ENCODE measurements around the gene SYCE1. TPM values are rescaled to one million over a fixed set of nuclear protein-coding genes. Genes with fewer than 3 reads are reported as not detected.

The SYCE1 gene
- polyA plus RNA-seq, 1 donor from 2014 or later = not detected

DNA sequence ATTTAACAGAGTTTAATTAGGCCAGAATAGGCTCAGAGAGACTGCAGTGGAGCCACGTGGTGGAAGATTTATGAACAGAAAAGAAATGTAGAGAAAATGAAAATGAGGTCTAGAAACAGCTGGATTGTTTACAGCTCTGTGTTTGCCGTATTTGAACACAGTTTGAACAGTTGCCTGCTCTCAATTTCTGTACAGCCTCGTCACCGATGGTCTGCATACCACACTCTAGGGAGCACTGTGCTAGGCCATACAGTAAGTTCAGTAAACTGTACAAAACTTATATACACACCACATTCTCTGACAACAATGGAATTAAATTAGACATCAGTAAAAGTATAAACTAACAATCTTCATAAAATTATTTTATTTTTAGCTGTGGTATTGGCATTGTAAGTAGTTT, 49.3 kb downstream of the SYCE1 start:
- H3F3A ChIP-seq (ENCODE audit: insufficient read depth, low read length, poor library complexity, severe bottlenecking) = no peaks in the 10 kb centered on the region
- no peaks in the 10 kb centered on the region for H3K9me2 ChIP-seq (ENCODE audit: insufficient read depth, low read length)
- H2AFZ ChIP-seq (ENCODE audit: low read depth, low read length) = no peak overlapping the region
- TF ChIP-seq SMC3 (conservative IDR thresholded peaks at IDR 0.05; ENCODE audit: poor library complexity) (no peak), RAD21 (conservative IDR thresholded peaks at IDR 0.05) (no peak), EZH2 (IDR thresholded peaks at IDR 0.05; ENCODE audit: borderline replicate concordance, insufficient read depth, low read length, poor library complexity, severe bottlenecking) (no peak), POLR2AphosphoS5 (IDR thresholded peaks at IDR 0.05) (no peak), REST (IDR thresholded peaks at IDR 0.05; ENCODE audit: borderline replicate concordance) (no peak), TAF1 (IDR thresholded peaks at IDR 0.05; ENCODE audit: low read depth) (no peak), EP300 (conservative IDR thresholded peaks at IDR 0.05; ENCODE audit: poor library complexity, severe bottlenecking) (no peak), MXI1 (conservative IDR thresholded peaks at IDR 0.05; ENCODE audit: poor library complexity, severe bottlenecking) (no peak)
- TF ChIP-seq, protein P1, sequence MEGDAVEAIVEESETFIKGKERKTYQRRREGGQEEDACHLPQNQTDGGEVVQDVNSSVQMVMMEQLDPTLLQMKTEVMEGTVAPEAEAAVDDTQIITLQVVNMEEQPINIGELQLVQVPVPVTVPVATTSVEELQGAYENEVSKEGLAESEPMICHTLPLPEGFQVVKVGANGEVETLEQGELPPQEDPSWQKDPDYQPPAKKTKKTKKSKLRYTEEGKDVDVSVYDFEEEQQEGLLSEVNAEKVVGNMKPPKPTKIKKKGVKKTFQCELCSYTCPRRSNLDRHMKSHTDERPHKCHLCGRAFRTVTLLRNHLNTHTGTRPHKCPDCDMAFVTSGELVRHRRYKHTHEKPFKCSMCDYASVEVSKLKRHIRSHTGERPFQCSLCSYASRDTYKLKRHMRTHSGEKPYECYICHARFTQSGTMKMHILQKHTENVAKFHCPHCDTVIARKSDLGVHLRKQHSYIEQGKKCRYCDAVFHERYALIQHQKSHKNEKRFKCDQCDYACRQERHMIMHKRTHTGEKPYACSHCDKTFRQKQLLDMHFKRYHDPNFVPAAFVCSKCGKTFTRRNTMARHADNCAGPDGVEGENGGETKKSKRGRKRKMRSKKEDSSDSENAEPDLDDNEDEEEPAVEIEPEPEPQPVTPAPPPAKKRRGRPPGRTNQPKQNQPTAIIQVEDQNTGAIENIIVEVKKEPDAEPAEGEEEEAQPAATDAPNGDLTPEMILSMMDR (IDR thresholded peaks at IDR 0.05; ENCODE audit: poor library complexity, severe bottlenecking) = no peak
- no peak overlapping the region for H3K4me2 ChIP-seq (ENCODE audit: low read length)
- no peak overlapping the region for H3K4me3 ChIP-seq (ENCODE audit: low read length)
- no peaks in the 10 kb centered on the region for H4K20me1 ChIP-seq (ENCODE audit: insufficient read depth)
- H3K36me3 ChIP-seq (ENCODE audit: insufficient read depth, low read length) = no peaks in the 10 kb centered on the region
- H3K9ac ChIP-seq (ENCODE audit: low read length) = no peak overlapping the region
- H3K9me3 ChIP-seq (ENCODE audit: low read length) = no peaks in the 10 kb centered on the region
- H3K27me3 ChIP-seq (ENCODE audit: insufficient read depth, low read depth, low read length) = no peaks in the 10 kb centered on the region
- no peaks in the 10 kb centered on the region for H3K79me2 ChIP-seq (replicated peaks; ENCODE audit: insufficient read depth, low read length)
- no peak overlapping the region for H3K27ac ChIP-seq (ENCODE audit: low read length)

DNA sequence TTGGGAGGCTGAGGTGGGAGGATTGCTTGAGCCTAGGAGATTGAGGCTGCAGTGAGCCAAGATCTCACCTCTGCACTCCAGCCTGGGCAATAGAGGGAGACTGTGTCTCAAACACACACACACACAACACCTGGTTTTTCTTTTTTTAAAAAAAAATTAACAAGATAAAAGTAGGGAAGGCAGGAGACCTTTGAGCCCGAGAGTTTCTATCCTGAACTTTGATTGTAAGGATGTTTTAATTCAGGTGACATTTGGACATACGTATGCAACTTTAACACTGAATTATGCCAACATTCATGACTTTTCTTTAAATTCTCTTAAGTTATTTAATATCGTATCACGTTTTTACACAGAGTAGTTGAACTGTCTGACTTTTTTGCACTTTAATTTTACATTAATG, 49.9 kb downstream of the SYCE1 start:
- H3K79me2 ChIP-seq (replicated peaks; ENCODE audit: insufficient read depth, low read length) = no peaks in the 10 kb centered on the region
- H3K27me3 ChIP-seq (ENCODE audit: insufficient read depth, low read depth, low read length) = no peaks in the 10 kb centered on the region
- no peak overlapping the region for H3K4me2 ChIP-seq (ENCODE audit: low read length)
- no peaks in the 10 kb centered on the region for H4K20me1 ChIP-seq (ENCODE audit: insufficient read depth)
- H3K9ac ChIP-seq (ENCODE audit: low read length) = no peak overlapping the region
- H3K36me3 ChIP-seq (ENCODE audit: insufficient read depth, low read length) = no peaks in the 10 kb centered on the region
- no peak overlapping the region for H2AFZ ChIP-seq (ENCODE audit: low read depth, low read length)
- H3F3A ChIP-seq (ENCODE audit: insufficient read depth, low read length, poor library complexity, severe bottlenecking) = no peaks in the 10 kb centered on the region
- TF ChIP-seq, protein P1 (IDR thresholded peaks at IDR 0.05; ENCODE audit: poor library complexity, severe bottlenecking) = no peak
- no peak for TF ChIP-seq EZH2 (IDR thresholded peaks at IDR 0.05; ENCODE audit: borderline replicate concordance, insufficient read depth, low read length, poor library complexity, severe bottlenecking)
- no peak for TF ChIP-seq MXI1 (conservative IDR thresholded peaks at IDR 0.05; ENCODE audit: poor library complexity, severe bottlenecking)
- no peak for TF ChIP-seq REST (IDR thresholded peaks at IDR 0.05; ENCODE audit: borderline replicate concordance)
- no peak for TF ChIP-seq EP300 (conservative IDR thresholded peaks at IDR 0.05; ENCODE audit: poor library complexity, severe bottlenecking)
- TF ChIP-seq RAD21 (conservative IDR thresholded peaks at IDR 0.05) = no peak
- TF ChIP-seq SMC3 (conservative IDR thresholded peaks at IDR 0.05; ENCODE audit: poor library complexity) = no peak
- no peak for TF ChIP-seq TAF1 (IDR thresholded peaks at IDR 0.05; ENCODE audit: low read depth)
- TF ChIP-seq POLR2AphosphoS5 (IDR thresholded peaks at IDR 0.05) = no peak
- H3K27ac ChIP-seq (ENCODE audit: low read length) = no peak overlapping the region
- no peak overlapping the region for H3K4me3 ChIP-seq (ENCODE audit: low read length)
- H3K9me2 ChIP-seq (ENCODE audit: insufficient read depth, low read length) = no peaks in the 10 kb centered on the region
- peaks cover 2% of the 10 kb centered on the region for H3K9me3 ChIP-seq (ENCODE audit: low read length)

All from neural cell (in vitro differentiated cells).